ENCODE data around the gene G3BP1. TPM values are rescaled to one million over a fixed set of nuclear protein-coding genes. Genes with fewer than 3 reads are reported as not detected.

Gene G3BP1
- total RNA-seq, 4 donors from 2014 or later = 99.8 to 119 (median 109) TPM

- DNase-seq = no peak
- intact Hi-C loops (cut with DNase I) = no loop called here
- TF ChIP-seq POLR2A (IDR thresholded peaks at IDR 0.05) (no peak), CTCF (IDR thresholded peaks at IDR 0.05) (no peak)
- Histone ChIP-seq H3K4me1 (peaks cover 0 to 9% (median 0%) of the 10 kb centered on the region in 3 donors), H3K27me3 (no peaks in the 10 kb centered on the region), H3K36me3 (peaks cover 0 to 92% (median 31%) of the 10 kb centered on the region in 3 donors), H3K9me3 (no peaks in the 10 kb centered on the region), H3K4me3 (no peak overlapping the region), H3K27ac (no peak overlapping the region)
- WGBS, 2 donors = 76 to 89% methylated on average over 3 of the region's 3 CpGs
Measured at GRCh38 chr5:151805414-151806223, 33.9 kb downstream of the G3BP1 start.

- peaks cover 0 to 17% (median 0%) of the 10 kb centered on the region in 3 donors for H3K4me1 ChIP-seq
- H3K4me3 ChIP-seq = no peak overlapping the region
- peaks cover 0 to 92% (median 4%) of the 10 kb centered on the region in 3 donors for H3K36me3 ChIP-seq
- WGBS, 2 donors = 83 to 85% methylated on average over 4 of the region's 4 CpGs
- intact Hi-C loops (cut with DNase I) = no loop called here
- H3K27ac ChIP-seq = no peak overlapping the region
- TF ChIP-seq CTCF (IDR thresholded peaks at IDR 0.05) = no peak
- no peak for TF ChIP-seq POLR2A (IDR thresholded peaks at IDR 0.05)
- H3K9me3 ChIP-seq = no peaks in the 10 kb centered on the region
- no peaks in the 10 kb centered on the region for H3K27me3 ChIP-seq
- no peak for DNase-seq
Measured at GRCh38 chr5:151808451-151809169, 36.9 kb downstream of the G3BP1 start.

- Histone ChIP-seq H3K4me1 (peaks cover 0 to 17% (median 0%) of the 10 kb centered on the region in 3 donors), H3K36me3 (peaks cover 0 to 92% (median 0%) of the 10 kb centered on the region in 3 donors), H3K4me3 (no peak overlapping the region), H3K27me3 (no peaks in the 10 kb centered on the region), H3K9me3 (no peaks in the 10 kb centered on the region), H3K27ac (no peak overlapping the region)
- TF ChIP-seq CTCF (IDR thresholded peaks at IDR 0.05) = no peak
- no peak for TF ChIP-seq POLR2A (IDR thresholded peaks at IDR 0.05)
- DNase-seq = no peak
- intact Hi-C loops (cut with DNase I) = no loop called here
- WGBS, 2 donors = 0 to 100% methylated on average over 1 of the region's 1 CpG
Measured at GRCh38 chr5:151810449-151810848, 38.7 kb downstream of the G3BP1 start.

- H3K36me3 ChIP-seq = peaks cover 0 to 90% (median 0%) of the 10 kb centered on the region in 3 donors
- no peaks in the 10 kb centered on the region for H3K9me3 ChIP-seq
- no peak overlapping the region for H3K4me3 ChIP-seq
- DNase-seq = no peak
- no peak for TF ChIP-seq CTCF (IDR thresholded peaks at IDR 0.05)
- no peak for TF ChIP-seq POLR2A (IDR thresholded peaks at IDR 0.05)
- no peaks in the 10 kb centered on the region for H3K27me3 ChIP-seq
- peaks cover 0 to 17% (median 0%) of the 10 kb centered on the region in 3 donors for H3K4me1 ChIP-seq
- no peak overlapping the region for H3K27ac ChIP-seq
- intact Hi-C loops (cut with DNase I) = no loop called here
- 90 to 100% methylated on average over 1 of the region's 1 CpG for WGBS, 2 donors
Measured at GRCh38 chr5:151810897-151811296, 39.1 kb downstream of the G3BP1 start.

Data from esophagus squamous epithelium (tissue), 5 donors.